GM18526 (cell line): ENCODE results near the gene HSPBP1.

Experiments used
- POLR2A ChIP-seq: IDR thresholded peaks from 3 replicates; pipeline ENCODE4 v1.6.1; 2011; ENCODE audit not compliant: insufficient read length; ENCODE audit errors: extremely low read depth

Gene HSPBP1

DNA sequence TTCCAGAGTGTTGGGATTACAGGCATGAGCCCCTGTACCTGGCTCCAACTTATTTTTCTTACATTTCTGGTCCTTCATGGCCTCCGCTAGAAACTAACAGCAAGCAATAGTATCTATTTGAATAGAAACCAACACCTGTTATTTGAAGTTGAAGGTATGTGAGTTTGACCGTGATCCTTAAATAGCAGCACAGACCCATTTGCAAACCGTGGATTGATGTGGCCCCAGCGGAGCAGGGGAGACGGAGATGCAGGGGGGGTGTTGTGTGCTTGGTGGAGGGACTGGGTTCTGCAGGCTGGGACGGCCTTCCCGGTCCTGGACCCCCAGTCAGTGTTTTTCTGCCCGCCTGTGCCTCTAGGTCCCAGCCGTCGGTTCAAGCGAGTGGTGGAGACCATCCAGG lies 28.4 kb upstream of the HSPBP1 start:
- no peak for TF ChIP-seq POLR2A

DNA sequence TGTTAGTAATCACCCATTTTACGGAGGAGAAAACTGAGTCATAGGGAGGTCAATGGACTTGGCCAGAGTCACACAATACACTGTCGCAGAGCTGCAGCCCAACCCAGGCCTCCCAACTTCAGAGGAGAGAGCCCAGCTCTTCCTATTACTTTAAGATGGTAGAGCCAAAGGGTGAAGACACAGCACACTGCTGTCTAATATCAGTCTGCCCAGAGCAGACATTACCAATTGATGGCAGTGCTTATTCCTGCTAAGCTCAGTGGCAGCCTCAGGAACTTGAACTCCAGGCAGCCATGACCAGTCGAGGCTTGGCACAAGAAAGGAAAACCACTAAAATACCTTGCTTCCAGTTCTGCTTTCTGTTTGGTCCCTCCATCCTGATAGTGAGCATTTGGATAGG lies 26.8 kb upstream of the HSPBP1 start:
- no peak for TF ChIP-seq POLR2A

DNA sequence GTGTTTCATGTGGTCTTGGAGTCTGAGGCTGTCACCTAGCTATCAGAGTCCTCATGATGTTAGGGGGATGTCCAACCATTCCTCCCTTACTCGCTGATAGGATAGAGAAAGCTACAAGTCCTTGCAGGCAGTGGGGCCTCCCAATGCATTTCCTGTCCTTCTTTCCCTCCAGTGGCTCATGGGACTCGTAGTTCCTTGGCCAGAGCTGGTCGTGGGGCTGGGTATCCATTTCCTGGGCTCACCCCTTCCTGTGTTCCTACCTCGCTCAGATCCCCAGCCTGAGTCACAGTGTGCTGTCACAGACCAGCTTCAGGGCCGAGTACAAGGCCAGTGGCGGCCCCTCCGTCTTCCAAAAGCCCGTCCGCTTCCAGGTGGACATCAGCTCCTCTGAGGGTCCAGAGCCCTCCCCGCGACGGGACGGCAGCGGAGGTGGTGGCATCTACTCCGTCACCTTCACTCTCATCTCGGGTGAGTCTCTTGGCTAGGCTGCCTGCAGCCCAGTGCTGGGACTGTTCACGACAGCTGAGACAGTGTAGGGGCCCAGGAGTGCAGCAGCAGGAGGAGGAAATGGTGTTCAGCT lies 26.2 kb upstream of the HSPBP1 start:
- TF ChIP-seq POLR2A: no peak

DNA sequence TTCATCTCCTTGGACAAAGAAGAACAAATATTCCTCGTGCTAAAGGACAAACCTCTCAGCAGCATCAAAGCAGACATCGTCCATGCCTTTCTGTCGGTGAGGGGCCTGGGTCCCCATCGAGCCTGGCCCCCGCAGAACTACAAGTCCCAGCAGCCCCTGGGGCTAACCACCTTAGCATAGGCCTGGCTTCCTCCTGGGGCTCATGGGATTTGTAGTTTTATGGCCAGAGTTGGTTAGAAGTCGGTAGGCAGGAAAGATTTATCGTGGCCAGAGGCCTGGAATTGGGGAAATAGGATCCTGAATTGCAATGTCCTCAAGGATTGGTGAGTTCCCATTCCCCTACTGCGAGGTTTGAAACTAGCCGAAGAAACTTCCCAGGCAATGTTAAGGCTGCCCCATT lies 25.6 kb upstream of the HSPBP1 start:
- no peak for TF ChIP-seq POLR2A

DNA sequence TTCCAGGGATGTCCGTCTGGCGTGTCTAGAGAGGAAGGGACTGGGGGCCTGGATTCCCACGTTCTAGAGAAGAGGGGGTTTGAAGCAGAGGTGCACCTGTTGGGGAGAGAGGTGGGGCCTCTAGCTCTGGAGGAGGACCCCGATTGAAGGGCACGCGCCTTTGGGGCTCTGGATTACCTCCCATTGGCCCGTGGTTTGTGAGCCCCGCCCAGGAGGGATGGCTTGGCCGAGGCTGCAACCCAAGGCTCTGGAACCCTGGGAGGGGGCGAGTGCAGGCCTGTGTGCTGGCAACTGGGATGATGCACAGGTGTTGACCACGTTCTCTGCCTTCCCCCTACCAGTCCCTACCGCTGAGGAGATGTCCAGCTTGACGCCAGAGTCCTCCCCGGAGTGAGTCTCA lies 25.1 kb upstream of the HSPBP1 start:
- no peak for TF ChIP-seq POLR2A

DNA sequence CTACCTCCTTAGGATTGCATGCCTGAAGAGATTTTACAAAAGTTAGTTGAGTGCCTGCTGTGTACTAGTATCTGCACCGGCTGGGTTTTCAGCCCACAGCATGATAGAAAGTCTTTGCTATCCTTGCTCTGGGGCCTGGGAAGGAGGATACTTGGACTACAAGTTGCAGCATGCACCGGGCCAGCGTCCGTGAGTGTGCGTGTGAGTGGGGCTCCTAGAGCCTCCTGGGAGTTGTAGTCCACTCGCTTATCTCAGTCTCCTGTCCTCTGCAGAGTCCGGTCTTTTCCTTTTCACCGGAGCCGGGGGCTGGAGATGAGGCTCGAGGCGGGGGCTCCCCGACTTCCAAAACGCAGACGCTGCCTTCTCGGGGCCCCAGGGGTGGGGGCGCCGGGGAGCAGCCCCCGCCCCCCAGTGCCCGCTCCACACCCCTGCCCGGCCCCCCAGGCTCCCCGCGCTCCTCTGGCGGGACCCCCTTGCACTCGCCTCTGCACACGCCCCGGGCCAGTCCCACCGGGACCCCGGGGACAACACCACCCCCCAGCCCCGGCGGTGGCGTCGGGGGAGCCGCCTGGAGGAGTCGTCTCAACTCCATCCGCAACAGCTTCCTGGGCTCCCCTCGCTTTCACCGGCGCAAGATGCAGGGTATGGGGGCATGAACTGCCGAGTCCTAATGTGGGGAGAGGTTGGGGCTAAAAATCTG lies 24.5 kb upstream of the HSPBP1 start:
- no peak for TF ChIP-seq POLR2A

- no peak for TF ChIP-seq POLR2A
Measured at GRCh38 chr19:55303477-55303876, 23.6 kb upstream of the HSPBP1 start.

- no peak for TF ChIP-seq POLR2A
Measured at GRCh38 chr19:55302318-55302703, 22.4 kb upstream of the HSPBP1 start.

DNA sequence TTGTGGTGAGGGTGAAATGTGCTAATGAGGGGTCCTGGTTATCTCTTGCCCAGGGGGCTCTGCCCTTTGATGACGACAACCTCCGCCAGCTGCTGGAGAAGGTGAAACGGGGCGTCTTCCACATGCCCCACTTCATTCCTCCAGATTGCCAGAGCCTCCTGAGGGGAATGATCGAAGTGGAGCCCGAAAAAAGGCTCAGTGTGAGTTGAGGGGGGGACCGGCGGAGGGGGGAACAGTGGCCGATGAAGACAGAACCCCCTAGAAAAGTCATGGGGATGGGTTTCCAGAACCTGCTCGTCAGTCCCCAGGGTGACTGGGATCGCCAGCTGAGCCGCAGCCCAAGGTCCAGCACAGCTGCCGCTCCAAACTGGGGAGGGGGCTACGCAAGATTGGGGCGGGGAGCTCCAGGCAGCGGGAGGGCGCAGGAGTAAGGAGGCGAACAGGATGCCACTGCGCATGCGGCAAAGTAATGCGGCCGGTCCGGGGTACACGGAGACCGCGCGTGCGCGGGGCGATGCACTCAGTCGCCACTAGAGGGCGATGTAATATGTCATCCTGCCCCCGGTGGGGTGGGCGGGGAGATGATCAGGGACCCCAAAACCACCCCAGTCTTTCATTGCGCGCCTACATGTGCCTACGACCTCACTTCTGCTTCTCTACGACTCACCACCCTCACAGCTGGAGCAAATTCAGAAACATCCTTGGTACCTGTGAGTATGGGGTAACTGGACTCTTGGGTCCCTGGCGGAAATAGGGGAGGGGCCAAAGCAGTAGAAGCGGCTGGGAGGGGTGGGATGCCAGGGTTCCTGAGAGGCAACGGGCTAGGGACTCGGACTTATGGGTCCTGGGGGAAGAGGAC lies 21.8 kb upstream of the HSPBP1 start:
- peak; percentile 26 for TF ChIP-seq POLR2A

DNA sequence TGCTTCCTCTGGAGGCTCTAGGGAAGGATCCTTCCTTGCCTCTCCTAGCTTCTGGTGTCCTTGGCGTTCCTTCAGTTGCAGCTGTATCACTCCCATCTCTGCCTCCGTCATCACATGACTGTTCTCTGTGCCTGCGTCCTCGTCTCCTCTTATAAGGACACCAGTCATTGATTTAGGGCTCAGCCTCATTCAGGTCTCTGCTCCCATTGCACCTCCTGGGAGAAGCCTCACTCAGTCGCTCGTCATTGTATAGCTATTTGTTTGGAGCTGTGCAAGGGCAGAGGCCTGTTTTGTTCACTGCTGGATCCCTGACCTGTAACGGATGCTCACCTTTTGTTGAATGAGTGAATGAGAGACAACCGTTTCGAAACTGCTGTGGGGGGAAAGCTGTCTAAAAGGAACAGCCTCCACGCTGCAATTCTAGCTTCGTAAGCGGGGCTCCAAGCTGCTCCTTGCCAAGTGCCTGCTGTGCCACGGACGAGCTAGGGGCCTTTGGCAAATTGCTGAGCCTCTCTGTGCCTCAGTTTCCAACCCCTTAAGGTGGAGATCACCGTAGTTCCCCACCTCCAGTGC lies 21.1 kb upstream of the HSPBP1 start:
- no peak for TF ChIP-seq POLR2A

DNA sequence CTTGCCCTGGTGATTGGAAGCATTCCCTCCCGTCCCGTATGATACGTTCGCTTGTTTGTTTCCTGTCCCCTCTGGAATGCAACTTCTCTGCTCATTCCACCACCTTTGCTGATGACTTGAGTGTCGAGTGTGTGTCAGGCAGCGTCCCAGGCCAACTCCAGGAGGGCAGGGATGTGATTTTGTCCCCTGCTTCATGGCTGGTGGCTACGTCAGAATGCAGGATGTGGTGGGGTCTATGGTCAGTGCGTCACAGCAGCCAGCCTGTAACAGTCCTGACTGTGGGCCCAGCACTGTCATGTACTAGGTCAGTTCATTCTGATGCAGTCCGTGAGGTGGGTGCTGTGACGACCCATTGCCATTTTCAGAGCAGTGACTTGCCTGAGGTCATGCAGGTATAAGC lies 20.1 kb upstream of the HSPBP1 start:
- no peak for TF ChIP-seq POLR2A

DNA sequence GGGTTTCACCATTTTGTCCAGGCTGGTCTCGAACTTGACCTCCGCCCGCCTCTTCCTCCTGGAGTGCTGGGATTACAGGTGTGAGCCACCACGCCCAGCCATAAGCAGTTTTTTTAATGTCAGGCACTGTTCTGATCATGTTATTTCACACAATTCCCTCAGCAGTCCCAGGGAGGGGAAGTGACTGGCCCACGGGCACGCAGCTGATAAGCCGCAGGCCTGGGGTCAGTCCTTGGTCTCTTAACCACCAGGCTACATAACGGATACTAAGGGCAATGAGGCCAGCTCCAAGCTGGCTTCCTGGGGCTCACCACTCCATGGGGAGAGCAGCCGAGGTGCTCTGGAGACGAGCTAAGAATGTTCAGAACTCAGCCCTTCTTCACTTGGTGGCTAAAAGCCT lies 17.4 kb upstream of the HSPBP1 start:
- no peak for TF ChIP-seq POLR2A

DNA sequence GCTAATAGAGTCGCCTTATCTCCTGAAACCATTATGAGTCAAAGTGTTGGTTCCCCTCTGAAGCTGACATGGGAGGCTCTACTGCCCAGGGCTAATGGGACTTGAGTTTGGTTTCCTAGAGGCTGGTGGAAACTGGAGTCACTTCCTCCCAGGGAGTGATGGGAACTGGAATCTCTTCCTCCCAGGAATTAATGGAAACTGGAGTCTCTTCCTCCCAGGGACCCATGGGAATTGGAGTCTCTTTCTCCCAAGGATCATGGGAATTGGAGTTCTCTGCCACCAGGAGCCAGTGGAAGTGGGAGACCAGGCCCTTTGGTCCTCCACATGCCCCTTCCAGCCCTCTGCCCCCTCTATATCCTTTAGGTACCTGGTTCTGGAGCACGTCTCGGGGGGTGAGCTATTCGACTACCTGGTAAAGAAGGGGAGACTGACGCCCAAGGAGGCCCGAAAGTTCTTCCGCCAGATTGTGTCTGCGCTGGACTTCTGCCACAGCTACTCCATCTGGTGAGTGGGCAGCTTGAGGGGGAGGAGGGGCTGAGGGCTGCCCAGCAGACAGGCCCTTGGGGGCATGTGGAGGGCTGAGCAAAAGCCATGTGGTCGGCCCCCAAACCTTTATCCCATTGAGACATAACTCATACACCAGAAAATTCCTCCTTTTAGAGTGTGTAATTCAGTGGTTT lies 9.3 kb upstream of the HSPBP1 start:
- no peak for TF ChIP-seq POLR2A

DNA sequence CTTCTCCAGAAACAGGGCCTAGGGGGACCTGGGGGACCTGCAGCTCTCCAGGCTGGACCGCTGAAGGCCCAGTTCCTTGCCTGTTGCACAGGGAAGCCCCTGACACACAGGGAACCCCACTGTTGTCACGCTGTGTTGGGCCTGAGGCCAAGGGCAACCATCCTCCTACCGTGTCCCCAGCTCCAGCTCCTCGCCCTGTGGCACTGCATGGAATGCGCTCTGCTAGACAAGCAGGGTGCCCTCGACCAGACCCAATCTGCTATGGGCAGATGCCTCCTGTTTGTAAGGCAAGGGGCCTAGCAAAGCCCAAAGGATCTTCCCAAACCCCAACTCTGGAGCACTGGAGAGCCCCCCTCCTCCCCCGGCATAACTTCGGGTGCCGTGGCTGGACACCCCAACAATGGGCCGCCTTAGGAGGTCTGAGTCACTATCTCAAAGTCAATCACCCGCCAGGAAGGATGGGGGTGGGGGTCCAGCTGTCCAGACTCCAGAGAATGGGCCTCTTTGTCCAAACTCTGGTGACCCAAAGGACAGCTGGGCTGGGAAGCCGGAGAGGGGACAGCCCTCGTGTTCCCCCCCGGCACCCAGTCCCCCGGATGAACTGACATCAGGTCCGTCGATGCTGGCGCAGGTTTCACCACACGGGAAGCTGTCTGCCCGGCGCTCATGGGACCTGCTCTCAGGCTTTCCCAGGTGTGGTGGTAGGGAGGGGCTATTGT lies 7.6 kb upstream of the HSPBP1 start:
- no peak for TF ChIP-seq POLR2A
